Naive thymus-derived CD4-positive, alpha-beta T cell (primary cell): Measurements from ENCODE around the gene CDC40. TPM values are rescaled to one million over a fixed set of nuclear protein-coding genes. Genes with fewer than 3 reads are reported as not detected.
"Not testable (repeated sequence)": the region's sequence is repeated elsewhere in the genome, so short reads cannot be mapped to it uniquely, and the experiment has no call there.

Source experiments
- ATAC-seq: fragments of 150-1000 bp; cut with Tn5 transposase; 2 replicates; pipeline ENCODE4 v1.10.0; 2021; ENCODE audit warnings: mild to moderate bottlenecking, moderate library complexity
- CTCF ChIA-PET: fragments of 350-600 bp; sonication (Branson Sonifier 250); formaldehyde crosslinking; loops from one replicate; lab custom pipeline; 2021; ENCODE audit warnings: antibody characterized with exemption; lab: Charles Lee
- POLR2A ChIA-PET: fragments of 350-600 bp; sonication (Branson Sonifier 250); formaldehyde crosslinking; loops from one replicate; lab custom pipeline; 2021; ENCODE audit warnings: antibody characterized with exemption, inconsistent platforms; lab: Charles Lee
- DNase-seq, 9 donors: peaks; one replicate each; pipeline versions ENCODE4 v3.0.0 to v3.0.0-alpha.2; 2020 to 2022; ENCODE audit warnings: mixed read lengths in 1 of 9
- H3K27ac ChIP-seq: one replicate; pipeline ENCODE4 v1.7.0; 2013; ENCODE audit warnings: mild to moderate bottlenecking, low read depth, low read length, moderate library complexity
- H3K27me3 ChIP-seq, 2 donors: one replicate each; pipeline ENCODE4 v1.7.0; 2013; ENCODE audit warnings: low read length in 2 of 2, mild to moderate bottlenecking in 2 of 2, moderate library complexity in 2 of 2; ENCODE audit not compliant: control insufficient read depth in 2 of 2, insufficient read depth in 2 of 2
- H3K36me3 ChIP-seq, 3 experiments: 1 replicate in 2 of 3; 2 replicates in 1 of 3; pipeline ENCODE4 v1.7.0; 2013; ENCODE audit warnings: low read length in 3 of 3, mild to moderate bottlenecking in 3 of 3, moderate library complexity in 1 of 3; ENCODE audit not compliant: insufficient read depth in 3 of 3, control insufficient read depth in 2 of 3
- H3K4me1 ChIP-seq, 2 donors: one replicate each; pipeline ENCODE4 v1.7.0; 2013; ENCODE audit warnings: low read length in 2 of 2, mild to moderate bottlenecking in 2 of 2, moderate library complexity in 1 of 2; ENCODE audit not compliant: control insufficient read depth in 2 of 2, insufficient read depth in 2 of 2
- H3K4me3 ChIP-seq: 2 replicates; pipeline ENCODE4 v1.7.0; 2013; ENCODE audit warnings: mild to moderate bottlenecking, low read length
- H3K9me3 ChIP-seq, 3 experiments: 1 replicate in 2 of 3; 2 replicates in 1 of 3; pipeline ENCODE4 v1.7.0; 2013; ENCODE audit warnings: low read length in 3 of 3; ENCODE audit not compliant: control insufficient read depth in 2 of 3
- H3K27ac Mint-ChIP-seq, 9 donors: one replicate each; pipeline ENCODE4 v1.8.0; 2020 to 2022; ENCODE audit warnings: mixed read lengths in 9 of 9, mild to moderate bottlenecking in 8 of 9, moderate library complexity in 5 of 9, inconsistent platforms in 2 of 9
- H3K27me3 Mint-ChIP-seq, 5 donors: one replicate each; pipeline ENCODE4 v1.8.0; 2021 to 2022; ENCODE audit warnings: mixed read lengths in 5 of 5, mild to moderate bottlenecking in 1 of 5
- H3K36me3 Mint-ChIP-seq, 5 donors: one replicate each; pipeline ENCODE4 v1.8.0; 2020 to 2022; ENCODE audit warnings: mixed read lengths in 5 of 5, mild to moderate bottlenecking in 3 of 5, inconsistent platforms in 1 of 5
- H3K4me1 Mint-ChIP-seq, 7 donors: one replicate each; pipeline ENCODE4 v1.8.0; 2020 to 2022; ENCODE audit warnings: mixed read lengths in 7 of 7, mild to moderate bottlenecking in 3 of 7, inconsistent platforms in 1 of 7
- H3K4me3 Mint-ChIP-seq, 10 donors: one replicate each; pipeline ENCODE4 v1.8.0; 2020 to 2022; ENCODE audit warnings: mild to moderate bottlenecking in 10 of 10, mixed read lengths in 10 of 10, moderate library complexity in 6 of 10, inconsistent platforms in 2 of 10
- H3K9me3 Mint-ChIP-seq, 11 donors: one replicate each; pipeline ENCODE4 v1.8.0; 2020 to 2022; ENCODE audit warnings: mixed read lengths in 11 of 11, mild to moderate bottlenecking in 4 of 11, inconsistent platforms in 1 of 11, moderate library complexity in 1 of 11
- intact Hi-C, 2 donors: fragments of 100-400 bp; cut with micrococcal nuclease; formaldehyde crosslinking; loops; one replicate each; pipeline ENCODE4 v1.15.1; 2023
- polyA plus RNA-seq, 2 donors: library from polyadenylated mRNA; unstranded; fragments of 300-500 nt; fragmentation: Illumina TruSeq; gene quantifications; one replicate each; pipeline ENCODE4 v1.2.3, GENCODE V29; 2021
- total RNA-seq, 6 experiments: library from RNA in 5 of 6; stranded (reverse) in 5 of 6; gene quantifications; 1 replicate in 5 of 6; 2 replicates in 1 of 6; pipeline ENCODE4 v1.2.3 and lab custom pipeline; 2021 to 2026

Gene CDC40
- total and polyA plus RNA-seq, 7 experiments from 2014 or later = 21.3 to 40.6 (median 32.2) TPM

GRCh38 chr6:110236007-110236406 is 55.8 kb downstream of the CDC40 start:
- intact Hi-C loops, POLR2A ChIA-PET, CTCF ChIA-PET, H3K27ac Mint-ChIP-seq, H3K9me3 ChIP-seq, DNase-seq, H3K27me3 Mint-ChIP-seq, H3K27ac ChIP-seq, H3K9me3 Mint-ChIP-seq, H3K4me1 ChIP-seq, ATAC-seq, H3K4me3 Mint-ChIP-seq, H3K36me3 ChIP-seq, H3K27me3 ChIP-seq, H3K4me3 ChIP-seq: not testable (repeated sequence)
- Mint-ChIP-seq H3K36me3 (peaks cover 0 to 34% (median 21%) of the 10 kb centered on the region in 5 donors), H3K4me1 (peaks cover 3 to 19% (median 7%) of the 10 kb centered on the region in 7 donors)

GRCh38 chr6:110239526-110240274 is 59.5 kb downstream of the CDC40 start:
- Histone ChIP-seq H3K4me3 (no peak overlapping the region), H3K27ac (no peak overlapping the region), H3K4me1 (no peaks in the 10 kb centered on the region), H3K36me3 (no peaks in the 10 kb centered on the region), H3K9me3 (no peaks in the 10 kb centered on the region), H3K27me3 (no peaks in the 10 kb centered on the region)
- Mint-ChIP-seq H3K27ac (no peak overlapping the region), H3K27me3 (no peaks in the 10 kb centered on the region), H3K4me1 (no peaks in the 10 kb centered on the region), H3K9me3 (peaks cover 0 to 4% (median 0%) of the 10 kb centered on the region in 11 donors), H3K36me3 (peaks cover 0 to 38% (median 21%) of the 10 kb centered on the region in 5 donors), H3K4me3 (no peak overlapping the region)
- ChIA-PET CTCF (interaction anchor here (0.6 kb wide), 1 partner anchor 201 kb away, joined by 3 read pairs; no protein-coding TSS in a partner anchor), POLR2A (no interaction called here)
- no peak for ATAC-seq
- no peak for DNase-seq
- intact Hi-C loops = no loop called here

GRCh38 chr6:110244621-110245020 is 64.4 kb downstream of the CDC40 start:
- H3K9me3 ChIP-seq, H3K4me3 Mint-ChIP-seq, H3K27me3 Mint-ChIP-seq, intact Hi-C loops, H3K9me3 Mint-ChIP-seq, CTCF ChIA-PET, H3K4me1 Mint-ChIP-seq, H3K27ac ChIP-seq, POLR2A ChIA-PET, H3K36me3 ChIP-seq, H3K27ac Mint-ChIP-seq, H3K27me3 ChIP-seq, H3K4me1 ChIP-seq, ATAC-seq, DNase-seq, H3K4me3 ChIP-seq: not testable (repeated sequence)
- H3K36me3 Mint-ChIP-seq = peaks cover 0 to 22% (median 10%) of the 10 kb centered on the region in 5 donors

GRCh38 chr6:110246378-110246777 is 66.2 kb downstream of the CDC40 start:
- intact Hi-C loops = no loop called here
- DNase-seq = no peak
- peaks cover 0 to 18% (median 11%) of the 10 kb centered on the region in 5 donors for H3K36me3 Mint-ChIP-seq
- ChIA-PET CTCF (no interaction called here), POLR2A (no interaction called here)
- Histone ChIP-seq H3K4me1 (no peaks in the 10 kb centered on the region), H3K27me3 (no peaks in the 10 kb centered on the region), H3K36me3 (no peaks in the 10 kb centered on the region), H3K4me3 (no peak overlapping the region), H3K9me3 (no peaks in the 10 kb centered on the region), H3K27ac (no peak overlapping the region)
- H3K27ac Mint-ChIP-seq = no peak overlapping the region
- H3K4me3 Mint-ChIP-seq = no peak overlapping the region
- no peak for ATAC-seq
- no peaks in the 10 kb centered on the region for H3K27me3 Mint-ChIP-seq
- no peaks in the 10 kb centered on the region for H3K4me1 Mint-ChIP-seq
- peaks cover 0 to 5% (median 2%) of the 10 kb centered on the region in 11 donors for H3K9me3 Mint-ChIP-seq

- no peak overlapping the region for H3K4me3 ChIP-seq
- no peaks in the 10 kb centered on the region for H3K36me3 ChIP-seq
- H3K4me3 Mint-ChIP-seq = no peak overlapping the region
- intact Hi-C loops = no loop called here
- H3K27ac Mint-ChIP-seq = no peak overlapping the region
- no peaks in the 10 kb centered on the region for H3K27me3 ChIP-seq
- H3K4me1 ChIP-seq = no peaks in the 10 kb centered on the region
- ChIA-PET CTCF (no interaction called here), POLR2A (no interaction called here)
- peaks cover 0 to 22% (median 13%) of the 10 kb centered on the region in 5 donors for H3K36me3 Mint-ChIP-seq
- H3K4me1 Mint-ChIP-seq = no peaks in the 10 kb centered on the region
- DNase-seq (no peak), ATAC-seq (no peak)
- no peak overlapping the region for H3K27ac ChIP-seq
- H3K27me3 Mint-ChIP-seq = no peaks in the 10 kb centered on the region
- H3K9me3 Mint-ChIP-seq = peaks cover 0 to 11% (median 5%) of the 10 kb centered on the region in 11 donors
- H3K9me3 ChIP-seq = no peaks in the 10 kb centered on the region
These were observed 66.8 kb downstream of the CDC40 start for GRCh38 chr6:110246900-110247546.

GRCh38 chr6:110250058-110250457 is 69.8 kb downstream of the CDC40 start:
- ATAC-seq (no peak), DNase-seq (no peak)
- no peak overlapping the region for H3K27ac ChIP-seq
- no peak overlapping the region for H3K27ac Mint-ChIP-seq
- H3K4me1 Mint-ChIP-seq = no peaks in the 10 kb centered on the region
- ChIA-PET CTCF (interaction anchor here (0.7 kb wide), 1 partner anchor 12 kb away, joined by 3 read pairs; no protein-coding TSS in a partner anchor), POLR2A (no interaction called here)
- no peak overlapping the region for H3K4me3 ChIP-seq
- no peaks in the 10 kb centered on the region for H3K36me3 ChIP-seq
- H3K9me3 Mint-ChIP-seq = peaks cover 0 to 17% (median 5%) of the 10 kb centered on the region in 11 donors
- H3K9me3 ChIP-seq = no peaks in the 10 kb centered on the region
- H3K27me3 ChIP-seq = no peaks in the 10 kb centered on the region
- H3K27me3 Mint-ChIP-seq = peaks cover 0 to 6% (median under 1%) of the 10 kb centered on the region in 5 donors
- peaks cover 0 to 20% (median 9%) of the 10 kb centered on the region in 5 donors for H3K36me3 Mint-ChIP-seq
- intact Hi-C loops = no loop called here
- no peaks in the 10 kb centered on the region for H3K4me1 ChIP-seq
- no peak overlapping the region for H3K4me3 Mint-ChIP-seq
